ENCODE measurements around the gene MMP11.

MMP11 gene

GRCh38 chr22:23759566-23759965 lies 13.1 kb upstream of the MMP11 start:
- no peak overlapping the region for H3K4me3 ChIP-seq (ENCODE audit: low read depth, low read length)
- in situ Hi-C loops (cut with HindIII; ENCODE audit: low sequenced_read_pairs) = no loop called here
- TF ChIP-seq CTCF (IDR thresholded peaks at IDR 0.05; ENCODE audit: low read depth, low read length) = no peak
- no peak for DNase-seq (ENCODE audit: low read depth, low spot score)

- in situ Hi-C loops (cut with HindIII; ENCODE audit: low sequenced_read_pairs) = no loop called here
- no peak overlapping the region for H3K4me3 ChIP-seq (ENCODE audit: low read depth, low read length)
- no peak for TF ChIP-seq CTCF (IDR thresholded peaks at IDR 0.05; ENCODE audit: low read depth, low read length)
- DNase-seq (ENCODE audit: low read depth, low spot score) = no peak
Measured at GRCh38 chr22:23760056-23760455, 12.6 kb upstream of the MMP11 start.

- DNase-seq (ENCODE audit: low read depth, low spot score) = peak; percentile 19
- in situ Hi-C loops (cut with HindIII; ENCODE audit: low sequenced_read_pairs) = no loop called here
- peak within 1 kb of the TSS; percentile 7 for H3K4me3 ChIP-seq (ENCODE audit: low read depth, low read length)
- TF ChIP-seq CTCF (IDR thresholded peaks at IDR 0.05; ENCODE audit: low read depth, low read length) = no peak
Measured at GRCh38 chr22:23762842-23763578, 9.6 kb upstream of the MMP11 start, which contains the start of gene C22orf15. TSS of gene C22orf15 (plus strand) at chr22:23762990. CDS start at chr22:23763307, 317 bp downstream.

GRCh38 chr22:23763579-23763945 lies 9.1 kb upstream of the MMP11 start:
- no peak for DNase-seq (ENCODE audit: low read depth, low spot score)
- no peak for TF ChIP-seq CTCF (IDR thresholded peaks at IDR 0.05; ENCODE audit: low read depth, low read length)
- H3K4me3 ChIP-seq (ENCODE audit: low read depth, low read length) = peak overlapping the region; percentile 7
- in situ Hi-C loops (cut with HindIII; ENCODE audit: low sequenced_read_pairs) = no loop called here

GRCh38 chr22:23763954-23764353 lies 8.7 kb upstream of the MMP11 start:
- DNase-seq (ENCODE audit: low read depth, low spot score) = no peak
- in situ Hi-C loops (cut with HindIII; ENCODE audit: low sequenced_read_pairs) = no loop called here
- H3K4me3 ChIP-seq (ENCODE audit: low read depth, low read length) = no peak overlapping the region
- TF ChIP-seq CTCF (IDR thresholded peaks at IDR 0.05; ENCODE audit: low read depth, low read length) = no peak

- DNase-seq (ENCODE audit: low read depth, low spot score) = no peak
- in situ Hi-C loops (cut with HindIII; ENCODE audit: low sequenced_read_pairs) = no loop called here
- TF ChIP-seq CTCF (IDR thresholded peaks at IDR 0.05; ENCODE audit: low read depth, low read length) = no peak
- no peak overlapping the region for H3K4me3 ChIP-seq (ENCODE audit: low read depth, low read length)
Measured at GRCh38 chr22:23764899-23765881, 7.5 kb upstream of the MMP11 start.

Data from astrocyte of the spinal cord (primary cell).